ENCODE measurements around the gene AXL.

DNA sequence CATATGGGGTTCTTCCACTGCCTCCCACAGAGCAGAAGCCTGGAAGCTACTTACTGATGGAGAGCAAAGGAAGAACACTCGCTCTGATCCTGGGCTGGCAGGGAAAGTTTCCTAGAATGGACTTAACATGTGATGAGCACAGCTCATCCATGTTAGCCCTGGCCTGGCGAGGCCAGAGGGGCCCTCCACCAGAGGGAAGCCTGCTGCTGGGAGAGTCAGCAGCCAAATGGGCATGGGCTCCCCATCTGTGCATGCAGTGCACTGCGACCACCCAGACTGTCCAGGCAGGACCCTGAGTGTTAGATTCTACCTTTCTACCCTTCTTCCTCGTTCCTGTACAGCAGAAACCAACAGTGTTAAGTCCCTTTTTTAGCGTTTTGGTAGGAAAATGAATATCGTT, 54.1 kb downstream of the AXL start:
- no peak for TF ChIP-seq POLR2A (IDR thresholded peaks at IDR 0.05)
- TF ChIP-seq, protein P1, sequence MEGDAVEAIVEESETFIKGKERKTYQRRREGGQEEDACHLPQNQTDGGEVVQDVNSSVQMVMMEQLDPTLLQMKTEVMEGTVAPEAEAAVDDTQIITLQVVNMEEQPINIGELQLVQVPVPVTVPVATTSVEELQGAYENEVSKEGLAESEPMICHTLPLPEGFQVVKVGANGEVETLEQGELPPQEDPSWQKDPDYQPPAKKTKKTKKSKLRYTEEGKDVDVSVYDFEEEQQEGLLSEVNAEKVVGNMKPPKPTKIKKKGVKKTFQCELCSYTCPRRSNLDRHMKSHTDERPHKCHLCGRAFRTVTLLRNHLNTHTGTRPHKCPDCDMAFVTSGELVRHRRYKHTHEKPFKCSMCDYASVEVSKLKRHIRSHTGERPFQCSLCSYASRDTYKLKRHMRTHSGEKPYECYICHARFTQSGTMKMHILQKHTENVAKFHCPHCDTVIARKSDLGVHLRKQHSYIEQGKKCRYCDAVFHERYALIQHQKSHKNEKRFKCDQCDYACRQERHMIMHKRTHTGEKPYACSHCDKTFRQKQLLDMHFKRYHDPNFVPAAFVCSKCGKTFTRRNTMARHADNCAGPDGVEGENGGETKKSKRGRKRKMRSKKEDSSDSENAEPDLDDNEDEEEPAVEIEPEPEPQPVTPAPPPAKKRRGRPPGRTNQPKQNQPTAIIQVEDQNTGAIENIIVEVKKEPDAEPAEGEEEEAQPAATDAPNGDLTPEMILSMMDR (IDR thresholded peaks at IDR 0.05) = no peak
